C4-2B (cell line): ENCODE results near the gene RAMP3.

Experiments
- ZFX ChIP-seq: fragments of 450-650 bp; IDR thresholded peaks from 2 replicates; pipeline ENCODE4 v1.6.1; 2017
- TF ChIP-seq, protein P1 (sequence below): fragments of 450-650 bp; conservative IDR thresholded peaks from 2 replicates; pipeline ENCODE4 v1.5.1; 2017; ENCODE audit warnings: mild to moderate bottlenecking

DNA sequence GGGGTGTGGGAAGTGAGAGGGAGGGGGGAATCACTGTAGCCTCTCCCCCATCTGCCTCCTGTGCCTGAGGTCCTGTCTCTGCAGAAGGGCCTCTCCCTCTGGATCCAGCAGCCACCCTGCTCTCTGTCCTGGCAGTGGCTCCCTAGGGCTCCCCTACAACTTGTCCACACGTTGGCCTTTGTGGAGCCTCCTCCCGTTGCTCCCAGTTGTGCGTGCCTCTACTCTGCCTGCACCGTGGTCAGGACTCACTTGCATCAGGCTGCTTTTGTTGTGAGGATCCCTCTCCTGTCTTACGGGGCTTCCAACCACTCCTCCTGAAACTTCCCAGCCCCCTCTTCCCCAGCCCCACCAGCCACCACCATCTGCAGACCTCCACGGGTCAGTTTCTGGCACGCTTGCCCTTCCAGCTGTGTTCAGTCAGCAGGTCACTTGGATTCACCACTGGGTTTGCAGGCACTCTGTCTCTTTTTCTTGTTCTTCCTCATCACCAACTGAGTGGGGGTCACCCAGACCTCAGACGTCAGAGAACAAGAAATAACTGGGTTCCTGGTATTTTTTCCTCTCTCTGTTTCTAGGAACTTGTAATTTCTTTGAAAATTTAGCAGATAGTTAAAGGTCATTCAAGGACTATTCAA, 62.3 kb downstream of the RAMP3 start:
- TF ChIP-seq, protein P1, sequence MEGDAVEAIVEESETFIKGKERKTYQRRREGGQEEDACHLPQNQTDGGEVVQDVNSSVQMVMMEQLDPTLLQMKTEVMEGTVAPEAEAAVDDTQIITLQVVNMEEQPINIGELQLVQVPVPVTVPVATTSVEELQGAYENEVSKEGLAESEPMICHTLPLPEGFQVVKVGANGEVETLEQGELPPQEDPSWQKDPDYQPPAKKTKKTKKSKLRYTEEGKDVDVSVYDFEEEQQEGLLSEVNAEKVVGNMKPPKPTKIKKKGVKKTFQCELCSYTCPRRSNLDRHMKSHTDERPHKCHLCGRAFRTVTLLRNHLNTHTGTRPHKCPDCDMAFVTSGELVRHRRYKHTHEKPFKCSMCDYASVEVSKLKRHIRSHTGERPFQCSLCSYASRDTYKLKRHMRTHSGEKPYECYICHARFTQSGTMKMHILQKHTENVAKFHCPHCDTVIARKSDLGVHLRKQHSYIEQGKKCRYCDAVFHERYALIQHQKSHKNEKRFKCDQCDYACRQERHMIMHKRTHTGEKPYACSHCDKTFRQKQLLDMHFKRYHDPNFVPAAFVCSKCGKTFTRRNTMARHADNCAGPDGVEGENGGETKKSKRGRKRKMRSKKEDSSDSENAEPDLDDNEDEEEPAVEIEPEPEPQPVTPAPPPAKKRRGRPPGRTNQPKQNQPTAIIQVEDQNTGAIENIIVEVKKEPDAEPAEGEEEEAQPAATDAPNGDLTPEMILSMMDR, result no peak
- TF ChIP-seq ZFX, result no peak
